Parathyroid adenoma (tissue), 2 donors: ENCODE data around the gene CRACDL.

Source experiments
- H2AFZ ChIP-seq: fragments of 300-600 bp; sonication (generic); one replicate; pipeline ENCODE4 v1.7.0; 2017; ENCODE audit warnings: antibody characterized with exemption, mild to moderate bottlenecking
- H3K27ac ChIP-seq: fragments of 300-600 bp; sonication (generic); one replicate; pipeline ENCODE4 v1.7.0; 2017
- H3K27me3 ChIP-seq: fragments of 300-600 bp; sonication (generic); one replicate; pipeline ENCODE4 v1.7.0; 2017; ENCODE audit warnings: low read length; ENCODE audit not compliant: control insufficient read depth, insufficient read depth
- H3K36me3 ChIP-seq: fragments of 300-600 bp; sonication (generic); one replicate; pipeline ENCODE4 v1.7.0; 2017; ENCODE audit warnings: low read length; ENCODE audit not compliant: control insufficient read depth, insufficient read depth
- H3K4me1 ChIP-seq: fragments of 300-600 bp; sonication (generic); one replicate; pipeline ENCODE4 v1.7.0; 2017; ENCODE audit warnings: control low read depth
- H3K4me2 ChIP-seq: fragments of 300-600 bp; sonication (generic); one replicate; pipeline ENCODE4 v1.7.0; 2017; ENCODE audit warnings: low read length
- H3K4me3 ChIP-seq: fragments of 300-600 bp; sonication (generic); one replicate; pipeline ENCODE4 v1.7.0; 2017; ENCODE audit warnings: low read depth, low read length
- H3K79me2 ChIP-seq: fragments of 300-600 bp; sonication (generic); one replicate; pipeline ENCODE4 v1.7.0; 2017; ENCODE audit warnings: control low read depth
- H3K9ac ChIP-seq: fragments of 300-600 bp; sonication (generic); one replicate; pipeline ENCODE4 v1.7.0; 2017; ENCODE audit warnings: mild to moderate bottlenecking
- H3K9me3 ChIP-seq: fragments of 300-600 bp; sonication (generic); one replicate; pipeline ENCODE4 v1.7.0; 2017; ENCODE audit warnings: low read length; ENCODE audit not compliant: control insufficient read depth
- TF ChIP-seq, protein P1 (sequence below): fragments of 300-600 bp; sonication (generic); IDR thresholded peaks from one replicate; pipeline ENCODE4 v1.7.0; 2017; ENCODE audit warnings: antibody characterized with exemption, mild to moderate bottlenecking
- donor health status: primary hyperparathyroidism.

CRACDL gene

DNA sequence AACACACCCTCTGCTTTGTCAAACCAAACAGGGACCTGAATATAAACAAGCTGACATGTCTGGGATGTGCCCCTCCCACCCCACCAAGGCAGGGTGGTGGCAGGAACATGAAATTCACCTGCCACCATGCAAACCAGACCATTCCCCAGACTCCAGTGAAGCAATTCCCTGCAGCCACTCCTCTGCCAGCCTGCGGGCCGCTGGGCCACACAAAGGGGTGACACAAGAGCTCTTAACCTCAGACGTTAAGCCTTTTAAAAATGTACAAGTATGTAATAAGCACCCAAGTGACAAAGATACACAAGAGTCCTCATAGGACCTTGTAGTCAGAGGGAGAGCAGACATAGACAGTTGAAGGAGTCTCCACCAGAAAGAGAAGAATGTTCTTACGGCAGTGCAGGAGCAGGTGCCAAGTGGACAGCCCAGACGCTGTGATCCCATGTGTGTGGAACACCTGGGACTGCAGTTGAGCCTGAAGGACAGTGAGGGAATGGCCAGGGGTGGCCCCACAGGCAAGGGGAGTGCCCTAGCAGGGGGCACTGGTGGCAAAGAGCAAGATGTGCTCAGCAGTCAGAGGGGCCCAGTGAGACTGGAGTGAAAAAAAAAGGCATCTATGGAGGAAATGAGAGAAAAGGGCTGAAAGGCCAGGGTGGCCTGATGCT, 36.9 kb downstream of the CRACDL start:
- no peak overlapping the region for H3K9ac ChIP-seq
- no peaks in the 10 kb centered on the region for H3K36me3 ChIP-seq
- no peak overlapping the region for H3K27ac ChIP-seq
- no peaks in the 10 kb centered on the region for H3K79me2 ChIP-seq
- TF ChIP-seq, protein P1, sequence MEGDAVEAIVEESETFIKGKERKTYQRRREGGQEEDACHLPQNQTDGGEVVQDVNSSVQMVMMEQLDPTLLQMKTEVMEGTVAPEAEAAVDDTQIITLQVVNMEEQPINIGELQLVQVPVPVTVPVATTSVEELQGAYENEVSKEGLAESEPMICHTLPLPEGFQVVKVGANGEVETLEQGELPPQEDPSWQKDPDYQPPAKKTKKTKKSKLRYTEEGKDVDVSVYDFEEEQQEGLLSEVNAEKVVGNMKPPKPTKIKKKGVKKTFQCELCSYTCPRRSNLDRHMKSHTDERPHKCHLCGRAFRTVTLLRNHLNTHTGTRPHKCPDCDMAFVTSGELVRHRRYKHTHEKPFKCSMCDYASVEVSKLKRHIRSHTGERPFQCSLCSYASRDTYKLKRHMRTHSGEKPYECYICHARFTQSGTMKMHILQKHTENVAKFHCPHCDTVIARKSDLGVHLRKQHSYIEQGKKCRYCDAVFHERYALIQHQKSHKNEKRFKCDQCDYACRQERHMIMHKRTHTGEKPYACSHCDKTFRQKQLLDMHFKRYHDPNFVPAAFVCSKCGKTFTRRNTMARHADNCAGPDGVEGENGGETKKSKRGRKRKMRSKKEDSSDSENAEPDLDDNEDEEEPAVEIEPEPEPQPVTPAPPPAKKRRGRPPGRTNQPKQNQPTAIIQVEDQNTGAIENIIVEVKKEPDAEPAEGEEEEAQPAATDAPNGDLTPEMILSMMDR, result no peak
- H3K9me3 ChIP-seq, result no peaks in the 10 kb centered on the region
- no peaks in the 10 kb centered on the region for H3K27me3 ChIP-seq
- no peak overlapping the region for H3K4me2 ChIP-seq
- no peak overlapping the region for H2AFZ ChIP-seq
- no peaks in the 10 kb centered on the region for H3K4me1 ChIP-seq
- no peak overlapping the region for H3K4me3 ChIP-seq

DNA sequence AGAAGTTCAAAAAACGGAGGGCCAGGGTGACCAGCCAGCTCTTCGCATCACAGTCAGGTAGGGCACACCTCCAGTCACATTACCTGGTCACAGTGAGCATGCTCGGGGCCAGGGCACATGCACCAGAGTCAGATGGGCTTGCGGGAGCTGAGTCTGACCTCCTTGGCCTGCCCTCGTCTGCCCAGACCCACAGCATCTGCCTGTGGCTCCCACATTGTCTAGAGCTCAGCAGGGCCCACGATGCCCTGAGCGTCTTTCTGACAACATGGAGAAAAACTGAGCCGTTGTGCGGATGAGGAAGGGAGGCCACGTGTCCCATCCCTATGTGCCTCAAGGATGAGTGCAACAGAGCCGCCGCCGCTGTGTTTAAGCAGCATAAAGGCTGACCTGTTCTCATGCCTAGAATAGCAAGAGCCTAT, 37.6 kb downstream of the CRACDL start:
- H3K9ac ChIP-seq, result no peak overlapping the region
- H3K4me2 ChIP-seq, result no peak overlapping the region
- no peak overlapping the region for H3K27ac ChIP-seq
- H3K9me3 ChIP-seq, result no peaks in the 10 kb centered on the region
- no peaks in the 10 kb centered on the region for H3K4me1 ChIP-seq
- H3K27me3 ChIP-seq, result no peaks in the 10 kb centered on the region
- H3K36me3 ChIP-seq, result no peaks in the 10 kb centered on the region
- H2AFZ ChIP-seq, result no peak overlapping the region
- no peak overlapping the region for H3K4me3 ChIP-seq
- TF ChIP-seq, protein P1, result no peak
- no peaks in the 10 kb centered on the region for H3K79me2 ChIP-seq

DNA sequence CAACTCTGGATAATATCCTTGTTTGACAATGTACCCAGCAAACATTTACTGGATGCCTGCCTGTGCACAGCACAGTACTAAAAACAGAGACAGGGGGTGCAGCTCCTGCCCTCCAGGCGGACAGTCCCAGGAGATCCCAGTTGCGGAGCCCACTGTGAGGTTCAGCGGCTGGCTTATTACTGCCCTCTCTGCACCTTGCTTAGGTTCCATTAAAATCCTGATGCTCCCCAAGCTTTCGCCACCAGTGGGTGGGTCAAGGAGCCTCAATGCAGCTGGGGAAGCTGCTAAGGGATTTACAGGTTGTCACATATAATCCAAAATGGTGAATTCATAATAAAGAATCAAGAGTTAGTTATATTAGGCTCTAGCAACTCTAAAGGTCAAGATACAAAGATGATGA, 38.3 kb downstream of the CRACDL start:
- H3K27me3 ChIP-seq, result no peaks in the 10 kb centered on the region
- H3K36me3 ChIP-seq, result no peaks in the 10 kb centered on the region
- no peaks in the 10 kb centered on the region for H3K4me1 ChIP-seq
- H3K27ac ChIP-seq, result no peak overlapping the region
- H3K4me3 ChIP-seq, result no peak overlapping the region
- H3K9ac ChIP-seq, result no peak overlapping the region
- H3K9me3 ChIP-seq, result no peaks in the 10 kb centered on the region
- no peak overlapping the region for H2AFZ ChIP-seq
- no peak overlapping the region for H3K4me2 ChIP-seq
- no peaks in the 10 kb centered on the region for H3K79me2 ChIP-seq
- TF ChIP-seq, protein P1, result no peak

DNA sequence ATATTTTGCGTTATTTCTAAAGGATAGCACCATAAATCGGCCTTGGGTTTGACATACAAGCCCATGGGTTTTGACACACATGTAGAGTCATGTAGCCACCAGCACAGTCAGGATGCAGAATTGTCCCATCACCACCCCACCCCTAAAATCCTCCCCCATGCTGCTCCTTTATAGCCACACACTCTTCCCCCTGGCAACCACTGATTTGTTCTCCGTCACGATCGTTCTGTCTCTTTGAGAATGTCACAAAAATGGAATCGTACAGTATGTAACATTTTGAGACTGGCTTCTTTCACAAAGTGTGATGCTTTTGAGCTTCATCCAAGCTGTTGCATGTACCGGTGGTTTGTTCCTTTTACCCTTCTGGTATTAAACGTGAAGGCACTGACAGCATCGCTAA, 39.1 kb downstream of the CRACDL start:
- no peak overlapping the region for H3K4me2 ChIP-seq
- TF ChIP-seq, protein P1, result no peak
- H3K4me3 ChIP-seq, result no peak overlapping the region
- no peak overlapping the region for H2AFZ ChIP-seq
- H3K27ac ChIP-seq, result no peak overlapping the region
- no peak overlapping the region for H3K9ac ChIP-seq
- no peaks in the 10 kb centered on the region for H3K27me3 ChIP-seq
- H3K4me1 ChIP-seq, result no peaks in the 10 kb centered on the region
- H3K36me3 ChIP-seq, result no peaks in the 10 kb centered on the region
- H3K9me3 ChIP-seq, result no peaks in the 10 kb centered on the region
- H3K79me2 ChIP-seq, result no peaks in the 10 kb centered on the region

DNA sequence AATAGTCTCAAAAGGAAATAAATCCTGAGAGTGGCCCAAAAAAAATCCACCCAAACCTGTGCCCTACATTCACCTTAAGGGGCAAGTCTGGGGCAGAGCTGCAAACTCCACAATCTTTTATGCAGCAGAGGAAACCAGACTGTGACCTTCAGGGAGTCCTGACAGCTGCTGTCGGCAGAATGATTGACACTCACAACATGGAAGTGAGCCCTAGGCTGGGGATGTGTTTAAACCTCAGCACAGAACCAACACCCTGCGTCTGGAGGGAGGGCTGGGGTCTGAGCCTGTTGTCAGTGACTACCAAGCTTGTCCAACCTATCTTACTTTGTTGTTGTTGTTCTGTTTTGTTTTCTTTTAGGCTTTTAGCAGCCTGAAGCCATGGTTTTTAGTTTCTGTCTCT, 39.6 kb downstream of the CRACDL start:
- no peak overlapping the region for H3K9ac ChIP-seq
- no peaks in the 10 kb centered on the region for H3K79me2 ChIP-seq
- no peaks in the 10 kb centered on the region for H3K4me1 ChIP-seq
- TF ChIP-seq, protein P1, result no peak
- H2AFZ ChIP-seq, result no peak overlapping the region
- H3K27me3 ChIP-seq, result no peaks in the 10 kb centered on the region
- no peak overlapping the region for H3K4me2 ChIP-seq
- no peak overlapping the region for H3K27ac ChIP-seq
- H3K9me3 ChIP-seq, result no peaks in the 10 kb centered on the region
- no peaks in the 10 kb centered on the region for H3K36me3 ChIP-seq
- no peak overlapping the region for H3K4me3 ChIP-seq
